Fibroblast of lung (primary cell): ENCODE data around the gene CCDC121.

Experiments
- EZH2 ChIP-seq: IDR thresholded peaks from 2 replicates; pipeline ENCODE4 v1.5.1; 2012; ENCODE audit warnings: low read length, control low read depth, mild to moderate bottlenecking; ENCODE audit errors: missing control alignments
- TF ChIP-seq, protein P1 (sequence below), 2 donors: IDR thresholded peaks in 1 of 2; conservative IDR thresholded peaks in 1 of 2; 1 replicate in 1 of 2; 2 replicates in 1 of 2; pipeline ENCODE4 v1.5.1; 2011 to 2012; ENCODE audit warnings: low read length in 2 of 2, control low read depth in 1 of 2, inconsistent platforms in 1 of 2, low read depth in 1 of 2, mild to moderate bottlenecking in 1 of 2

DNA sequence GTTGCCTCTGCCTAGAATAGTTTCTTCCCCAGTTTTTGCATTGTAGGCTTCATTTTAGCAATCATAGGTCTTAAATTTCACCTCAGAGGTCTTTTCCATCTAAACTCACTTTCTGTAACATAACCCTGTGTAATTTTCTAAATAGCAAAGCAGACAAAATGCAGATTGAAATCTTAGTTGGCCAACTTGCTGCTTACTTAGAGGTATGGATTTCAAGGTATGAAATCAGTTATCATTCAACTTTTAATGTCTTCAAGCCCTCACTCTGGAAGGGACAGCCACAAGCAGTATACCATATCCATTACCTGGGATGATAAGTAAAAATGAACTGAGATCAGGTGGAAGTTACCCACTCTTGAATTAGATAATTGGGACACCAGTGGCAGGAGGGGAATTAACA, 3.9 kb downstream of the CCDC121 start:
- TF ChIP-seq, protein P1, sequence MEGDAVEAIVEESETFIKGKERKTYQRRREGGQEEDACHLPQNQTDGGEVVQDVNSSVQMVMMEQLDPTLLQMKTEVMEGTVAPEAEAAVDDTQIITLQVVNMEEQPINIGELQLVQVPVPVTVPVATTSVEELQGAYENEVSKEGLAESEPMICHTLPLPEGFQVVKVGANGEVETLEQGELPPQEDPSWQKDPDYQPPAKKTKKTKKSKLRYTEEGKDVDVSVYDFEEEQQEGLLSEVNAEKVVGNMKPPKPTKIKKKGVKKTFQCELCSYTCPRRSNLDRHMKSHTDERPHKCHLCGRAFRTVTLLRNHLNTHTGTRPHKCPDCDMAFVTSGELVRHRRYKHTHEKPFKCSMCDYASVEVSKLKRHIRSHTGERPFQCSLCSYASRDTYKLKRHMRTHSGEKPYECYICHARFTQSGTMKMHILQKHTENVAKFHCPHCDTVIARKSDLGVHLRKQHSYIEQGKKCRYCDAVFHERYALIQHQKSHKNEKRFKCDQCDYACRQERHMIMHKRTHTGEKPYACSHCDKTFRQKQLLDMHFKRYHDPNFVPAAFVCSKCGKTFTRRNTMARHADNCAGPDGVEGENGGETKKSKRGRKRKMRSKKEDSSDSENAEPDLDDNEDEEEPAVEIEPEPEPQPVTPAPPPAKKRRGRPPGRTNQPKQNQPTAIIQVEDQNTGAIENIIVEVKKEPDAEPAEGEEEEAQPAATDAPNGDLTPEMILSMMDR (conservative IDR thresholded peaks at IDR 0.05 in 1 of 2, IDR thresholded peaks at IDR 0.05 in 1 of 2; ENCODE audit: low read depth in 1 of 2, low read length in 2 of 2) = no peak
- no peak for TF ChIP-seq EZH2
